Measurements from ENCODE around the gene FAM76B. TPM values are rescaled to one million over a fixed set of nuclear protein-coding genes. Genes with fewer than 3 reads are reported as not detected.
A peak's percentile ranks its signal among the peaks of the same experiment; 100 is the strongest.

The FAM76B gene
- total RNA-seq, 2 donors from 2014 or later: 14.5 to 16.8 TPM

DNA sequence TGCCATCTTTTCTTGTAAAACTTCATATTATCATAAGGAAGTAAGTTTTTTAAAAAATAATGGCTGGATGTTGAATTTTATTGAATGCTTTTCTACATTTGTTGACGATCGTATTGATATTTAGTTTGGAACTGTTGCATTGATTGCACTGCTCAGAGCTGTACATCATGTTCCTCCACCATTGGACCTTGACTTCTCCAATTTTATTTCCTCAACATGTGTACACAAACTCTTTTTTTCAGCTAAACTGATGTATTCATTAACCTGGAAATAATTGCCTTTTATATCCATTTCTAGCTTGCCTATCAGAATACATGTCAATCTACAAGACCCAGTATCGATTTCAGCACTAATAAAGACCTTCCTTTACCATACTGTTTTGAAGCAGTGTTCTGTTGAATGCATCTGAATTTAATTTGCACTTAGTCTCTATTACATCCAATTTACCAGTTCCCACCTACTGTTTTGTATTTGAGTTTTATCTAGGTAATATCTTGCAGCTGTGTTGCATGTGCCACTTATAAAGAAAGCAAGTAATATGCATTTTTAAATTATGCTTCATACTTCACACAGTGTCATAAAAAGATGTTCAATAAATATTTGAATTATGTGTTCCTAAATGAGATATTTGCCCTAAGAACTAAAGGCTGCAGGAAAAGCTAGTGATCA, 6.2 kb upstream of the FAM76B start:
- DNase-seq (no peak), ATAC-seq (peak; percentile 45)
- intact Hi-C loops (cut with DNase I, micrococcal nuclease): no loop called here

DNA sequence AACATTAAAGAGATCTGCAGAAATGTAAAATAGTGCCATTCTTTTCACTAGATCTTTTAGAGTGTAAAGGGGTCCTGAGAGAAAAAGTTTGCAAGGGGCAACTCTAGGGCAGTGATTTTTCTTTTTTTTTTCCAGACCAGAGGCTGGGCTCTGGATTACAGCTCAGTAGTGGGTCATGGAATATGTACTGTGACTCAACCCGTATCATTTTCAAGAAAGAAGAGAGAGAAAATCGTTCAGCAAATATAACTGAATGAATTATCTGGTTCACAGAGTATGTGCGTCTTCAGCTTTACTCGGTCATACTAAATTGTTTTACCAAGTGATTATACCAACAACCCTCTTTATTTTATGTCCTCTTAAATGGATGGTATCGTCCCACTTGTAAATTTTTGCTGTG, 4.5 kb upstream of the FAM76B start:
- no peak for DNase-seq
- no peak for ATAC-seq
- intact Hi-C loops (cut with DNase I, micrococcal nuclease): no loop called here

DNA sequence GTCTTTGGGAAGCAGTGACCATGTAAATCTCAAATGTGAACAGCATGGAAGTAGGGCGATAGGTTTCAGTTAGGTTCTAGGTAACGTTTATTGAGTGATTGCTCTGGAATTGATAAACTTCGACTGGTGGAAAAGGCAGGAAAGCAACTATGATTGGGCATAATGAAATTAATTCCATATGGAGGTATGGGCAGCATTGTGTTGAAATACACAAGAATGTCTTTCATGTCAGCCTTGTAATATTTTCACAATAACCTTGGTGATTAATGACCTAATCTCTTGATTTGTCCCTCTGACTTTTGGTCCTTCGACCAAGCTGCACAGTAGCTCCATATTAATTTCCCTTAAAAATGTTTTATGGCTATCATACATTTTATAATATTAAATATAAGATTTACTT, 3.5 kb upstream of the FAM76B start:
- ATAC-seq (no peak), DNase-seq (no peak)
- intact Hi-C loops (cut with DNase I, micrococcal nuclease): no loop called here

DNA sequence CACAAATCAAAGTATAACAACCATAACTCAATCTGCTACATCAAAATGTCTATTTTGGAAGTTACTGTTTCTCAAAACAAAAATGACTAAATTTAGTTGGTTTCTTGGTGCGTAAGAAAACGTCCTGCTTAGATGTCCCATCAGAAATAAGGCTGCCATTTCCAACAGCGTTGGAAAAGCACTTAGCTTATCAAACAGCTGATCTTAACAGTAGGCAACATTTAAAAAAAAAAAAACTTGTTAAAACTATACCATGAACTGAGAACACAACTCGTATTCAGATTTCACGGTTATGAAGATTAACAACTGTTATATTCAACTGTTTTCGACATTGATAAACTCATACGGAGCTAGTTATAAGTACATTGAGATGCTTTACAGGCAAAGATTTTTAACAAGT, 3.1 kb upstream of the FAM76B start:
- intact Hi-C loops (cut with DNase I, micrococcal nuclease): no loop called here
- DNase-seq (no peak), ATAC-seq (no peak)

DNA sequence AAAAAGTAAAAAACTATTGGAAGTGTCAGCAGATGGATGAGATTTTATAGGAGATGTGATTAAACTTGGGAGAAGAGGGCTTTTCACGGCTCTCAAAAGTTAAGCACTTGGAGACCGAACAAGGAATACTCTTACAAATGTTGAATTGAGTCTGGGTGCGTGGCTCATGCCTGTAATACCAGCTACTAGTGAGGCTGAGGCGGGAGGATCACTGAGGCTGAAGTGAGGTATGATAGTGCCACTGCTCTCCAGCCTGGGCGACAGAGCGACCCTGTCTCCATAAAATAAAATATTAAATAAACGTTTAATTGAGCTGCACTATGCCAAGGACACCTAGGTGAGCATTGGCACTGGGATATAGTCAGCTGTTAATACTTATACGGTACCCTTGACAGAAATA, 2.6 kb upstream of the FAM76B start:
- DNase-seq (peak in 1 of 2 donors; percentile 9), ATAC-seq (no peak)
- intact Hi-C loops (cut with DNase I, micrococcal nuclease): no loop called here

- no peak for DNase-seq
- intact Hi-C loops (cut with DNase I, micrococcal nuclease): no loop called here
- ATAC-seq: no peak
These were observed 2.1 kb upstream of the FAM76B start for GRCh38 chr11:95791709-95792033.

DNA sequence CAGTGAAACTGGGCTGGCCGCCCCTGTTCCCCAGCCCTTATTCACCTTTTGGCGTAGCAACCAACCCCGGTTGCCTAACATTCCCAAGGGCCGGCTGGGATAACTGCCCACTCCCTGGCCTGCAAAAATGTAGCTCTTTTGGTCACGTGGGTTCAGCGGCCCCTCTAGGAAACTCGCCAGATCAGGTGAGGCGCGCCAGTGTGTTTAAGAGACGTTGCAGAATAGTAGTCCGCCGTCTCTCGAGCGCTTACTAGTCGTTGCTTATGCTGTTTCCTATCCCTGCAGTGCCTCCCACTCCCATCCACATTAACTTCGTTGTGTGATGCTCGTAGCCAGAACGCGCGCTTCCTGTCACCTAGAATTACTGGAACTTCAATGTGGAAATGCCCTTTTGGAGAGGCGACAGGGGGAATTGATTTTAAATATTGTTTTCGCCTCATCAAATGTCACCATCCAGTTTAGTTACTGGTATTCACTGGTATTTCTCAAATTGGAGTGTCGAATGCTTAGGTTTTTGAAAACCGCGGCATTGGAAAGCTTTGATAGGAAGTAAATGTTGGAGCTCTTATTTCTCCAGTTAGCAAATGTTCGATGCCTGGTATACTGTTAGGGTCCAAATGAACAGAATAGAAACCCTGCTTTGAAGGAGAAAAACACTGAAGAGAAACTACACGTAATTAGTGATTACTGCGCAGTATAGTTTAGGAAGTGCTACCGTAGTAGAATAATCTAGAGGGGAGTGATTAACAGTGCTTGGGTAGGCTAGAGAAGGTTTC, 1.5 kb upstream of the FAM76B start:
- ATAC-seq: peak; percentile 15
- intact Hi-C loops (cut with DNase I, micrococcal nuclease): no loop called here
- peak; percentile 73 to 78 for DNase-seq

DNA sequence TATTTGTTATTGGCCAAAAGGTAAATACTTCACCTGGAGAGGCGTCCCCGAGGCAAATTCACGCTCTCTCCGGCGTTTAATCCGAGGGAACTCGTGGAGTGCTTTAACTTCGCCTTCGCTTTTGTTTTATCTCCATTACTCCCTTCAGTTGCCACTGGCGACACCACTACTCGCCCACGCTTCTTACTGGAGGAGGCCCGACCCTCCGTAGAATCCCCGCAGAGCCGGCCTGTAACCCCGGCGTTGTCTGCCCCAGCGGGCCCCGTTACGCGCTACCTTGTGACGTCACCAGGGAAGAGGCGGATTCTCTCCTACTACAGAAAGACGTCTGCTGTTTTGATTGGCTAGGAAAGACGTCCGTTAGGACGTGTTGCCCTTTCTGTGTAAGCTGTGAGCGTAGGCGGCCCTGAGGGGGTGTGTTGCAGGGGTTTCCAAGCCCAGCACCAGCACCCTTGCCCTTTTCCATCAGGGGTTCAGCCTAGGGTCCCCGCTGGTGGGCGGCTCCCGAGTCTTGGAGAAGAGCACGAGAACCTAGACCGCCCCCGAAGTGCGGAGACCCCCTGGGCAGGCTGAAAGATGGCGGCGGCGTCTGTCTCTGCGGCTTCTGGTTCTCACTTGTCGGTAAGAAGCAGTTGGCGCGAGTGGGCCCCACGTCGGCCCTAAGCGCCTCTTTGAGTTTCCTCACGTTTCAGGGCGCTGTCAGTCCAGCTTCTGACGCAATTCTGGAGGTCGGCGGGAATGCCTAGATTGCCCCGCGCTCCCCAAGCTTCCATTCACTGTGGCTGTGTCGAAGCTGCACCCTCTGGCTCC, 746 bp upstream of the FAM76B start, which contains the start of gene CEP57:
TSS of gene CEP57 (plus strand) at position 376 of the 810 bp plus-strand sequence. CDS start at position 577, 201 bp downstream.
- peak; percentile 83 for ATAC-seq
- DNase-seq: peak; percentile 95 to 97
- intact Hi-C loops (cut with DNase I, micrococcal nuclease): no loop called here

DNA sequence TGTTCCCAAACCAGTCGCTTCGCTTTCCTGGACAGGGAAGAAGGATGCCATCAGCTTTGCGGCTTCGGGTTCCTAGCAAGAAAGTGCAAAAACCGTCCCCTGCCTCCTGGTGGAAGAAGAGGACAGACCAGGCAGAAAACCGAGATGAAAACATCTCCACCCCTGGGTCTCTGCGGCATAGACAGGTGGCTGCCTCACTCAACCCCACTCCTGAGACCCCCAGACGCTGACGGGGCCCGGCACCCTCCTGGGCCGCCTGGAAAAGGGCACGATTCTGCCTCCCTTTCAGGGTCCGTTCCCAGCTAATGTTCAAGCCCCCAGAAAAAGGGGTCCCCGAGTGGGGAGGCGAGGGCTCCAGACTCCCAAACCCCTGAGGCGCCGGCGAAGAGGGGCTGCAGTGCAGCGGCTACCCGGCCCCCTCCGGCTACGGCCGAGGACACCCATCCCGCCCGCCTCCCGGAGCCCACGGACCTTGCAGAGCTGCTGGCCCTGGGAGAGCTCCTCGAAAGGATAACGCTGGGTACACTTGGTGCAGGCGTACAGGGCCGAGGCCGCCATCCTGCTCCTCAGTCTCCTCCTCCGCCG, 569 bp downstream of the FAM76B start:
- peak in 1 of 2 donors; percentile 46 for DNase-seq
- no peak for ATAC-seq
- intact Hi-C loops (cut with DNase I, micrococcal nuclease): no loop called here

GRCh38 chr11:95780544-95780943, 9.0 kb downstream of the FAM76B start:
- intact Hi-C loops (cut with DNase I, micrococcal nuclease): no loop called here
- ATAC-seq: no peak
- DNase-seq: no peak

GRCh38 chr11:95778699-95779098, 10.9 kb downstream of the FAM76B start:
- DNase-seq: no peak
- intact Hi-C loops (cut with DNase I, micrococcal nuclease): no loop called here
- no peak for ATAC-seq

GRCh38 chr11:95776859-95777258, 12.7 kb downstream of the FAM76B start:
- no peak for ATAC-seq
- intact Hi-C loops (cut with DNase I, micrococcal nuclease): no loop called here

GRCh38 chr11:95768521-95768920, 21.1 kb downstream of the FAM76B start:
- DNase-seq: no peak
- intact Hi-C loops (cut with DNase I, micrococcal nuclease): loop anchor here in 1 of 2 donors (10.0 kb wide), 1 partner anchor 614 kb away; no protein-coding TSS in a partner anchor
- no peak for ATAC-seq

More at GRCh38 chr11:95776859-95777258, 12.7 kb downstream of the FAM76B start:
- DNase-seq: no peak

DNA sequence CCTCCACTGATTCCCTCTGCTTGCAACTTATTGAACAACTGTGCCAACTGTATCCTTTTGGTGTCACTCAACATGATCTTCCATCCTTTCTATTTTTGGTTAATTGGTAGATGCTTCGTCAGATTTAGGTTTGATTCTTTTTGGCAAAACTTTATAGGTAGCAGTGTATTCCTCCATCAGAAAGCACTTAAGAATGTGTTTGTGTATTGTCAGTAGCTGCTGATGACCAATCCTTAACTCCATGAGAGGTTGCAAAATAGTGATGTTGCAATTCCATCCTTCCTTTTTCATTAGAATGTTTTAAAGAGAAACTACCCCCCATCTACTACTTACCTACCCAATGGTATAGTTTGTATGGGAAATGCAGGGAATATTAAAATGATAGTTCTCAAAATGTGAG, 22.1 kb downstream of the FAM76B start:
- ATAC-seq: no peak
- intact Hi-C loops (cut with DNase I, micrococcal nuclease): loop anchor here in 1 of 2 donors (10.0 kb wide), 1 partner anchor 613 kb away; no protein-coding TSS in a partner anchor
- no peak for DNase-seq

DNA sequence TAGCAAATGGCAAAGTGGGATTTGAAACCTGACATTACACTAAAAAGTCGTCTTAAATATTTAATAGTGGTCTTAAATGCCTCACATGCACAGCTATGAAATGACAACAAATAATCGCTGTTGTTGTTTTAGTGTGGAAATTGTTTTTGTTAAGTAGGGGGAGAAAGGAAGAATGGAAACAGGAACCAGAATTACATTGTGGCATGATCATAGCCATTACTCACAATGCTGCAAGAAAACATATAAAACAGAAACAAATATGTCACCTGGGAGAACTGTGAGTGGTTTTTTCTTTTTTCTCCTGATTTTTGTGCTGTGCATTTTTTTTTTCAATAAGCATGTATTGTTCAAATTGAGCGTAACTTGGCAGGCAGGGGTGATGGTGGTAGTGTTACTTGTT, 22.9 kb downstream of the FAM76B start:
- ATAC-seq: no peak
- intact Hi-C loops (cut with DNase I, micrococcal nuclease): loop anchor here in 1 of 2 donors (10.0 kb wide), 1 partner anchor 612 kb away; no protein-coding TSS in a partner anchor
- DNase-seq: no peak

DNA sequence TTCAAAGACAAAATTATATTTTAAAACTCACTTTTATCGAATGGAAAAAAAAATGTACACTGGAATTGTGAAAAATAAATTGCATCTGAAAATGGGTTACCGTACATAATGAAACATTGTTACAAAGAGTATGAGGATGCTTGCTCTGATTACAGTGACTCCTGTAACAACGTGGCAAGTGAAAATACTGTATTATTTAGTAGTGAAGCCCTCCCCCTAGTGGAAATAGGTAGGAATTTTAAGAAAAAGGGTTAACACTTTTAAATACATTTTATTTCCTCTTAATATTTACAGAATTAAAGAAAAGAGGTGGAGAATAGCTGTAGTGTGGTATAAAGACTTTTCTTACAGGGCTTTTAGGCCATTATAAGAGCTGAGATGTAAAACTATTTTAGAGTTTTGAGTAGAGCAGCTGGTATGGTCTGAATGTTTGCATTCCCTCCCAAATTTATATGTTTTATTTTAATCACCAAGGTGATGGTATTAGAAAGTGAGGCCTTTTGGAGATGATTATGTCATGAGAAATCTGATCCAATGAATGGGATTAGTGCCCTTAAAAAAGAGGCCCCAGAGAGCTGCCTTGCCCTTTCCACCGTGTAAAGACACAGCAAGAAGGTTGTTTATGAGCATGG, 25.2 kb downstream of the FAM76B start:
- ATAC-seq: peak; percentile 61
- intact Hi-C loops (cut with DNase I, micrococcal nuclease): loop anchor here (5.0 to 10.0 kb wide), 2 partner anchors 610 to 612 kb away; no protein-coding TSS in a partner anchor
- no peak for DNase-seq

DNA sequence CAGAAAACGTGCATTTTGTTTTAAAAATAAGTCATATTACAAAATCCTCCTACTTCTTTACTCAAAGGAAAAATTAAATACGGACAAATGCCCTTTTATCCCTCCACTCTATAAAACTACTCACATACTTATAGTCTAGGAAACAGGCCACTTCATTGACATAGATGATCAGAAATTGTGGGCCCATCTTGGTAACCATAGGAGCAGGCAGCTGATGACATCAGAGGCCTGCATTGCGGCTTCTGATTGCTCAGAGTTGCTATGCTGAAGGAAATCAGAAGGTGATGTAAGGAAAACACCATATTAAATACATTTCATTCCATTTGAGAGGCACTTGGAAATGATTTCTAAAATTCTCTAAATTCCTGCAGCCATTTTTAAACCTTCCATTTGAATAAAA, 27.0 kb downstream of the FAM76B start:
- DNase-seq (no peak), ATAC-seq (no peak)
- intact Hi-C loops (cut with DNase I, micrococcal nuclease): loop anchor here (5.0 to 10.0 kb wide), 2 partner anchors 608 to 610 kb away; no protein-coding TSS in a partner anchor

DNA sequence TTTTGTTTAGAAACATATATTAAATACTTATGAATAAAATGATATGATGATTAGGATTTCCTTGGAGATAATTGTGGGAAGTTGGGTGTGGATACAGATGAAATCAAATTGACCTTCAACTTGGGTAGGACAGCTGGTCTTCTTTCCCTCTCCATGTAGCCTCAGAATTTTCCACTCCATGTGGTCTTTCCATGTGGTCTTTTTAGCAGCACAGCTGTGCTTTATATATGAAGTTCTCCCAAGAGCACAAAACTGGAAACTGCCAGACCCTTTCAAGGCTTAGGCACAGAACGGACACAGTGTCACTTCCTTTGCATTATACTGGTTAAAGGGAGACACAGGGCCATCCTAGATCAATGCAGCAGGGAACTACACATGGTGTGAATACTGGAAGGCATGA, 28.6 kb downstream of the FAM76B start:
- no peak for DNase-seq
- intact Hi-C loops (cut with DNase I, micrococcal nuclease): loop anchor here (5.0 to 10.0 kb wide), 2 partner anchors 606 to 609 kb away; no protein-coding TSS in a partner anchor
- ATAC-seq: no peak
